Measurements from ENCODE around the gene CCNL2. TPM values are rescaled to one million over a fixed set of nuclear protein-coding genes. Genes with fewer than 3 reads are reported as not detected.

CCNL2 gene
- total RNA-seq, 1 experiment from 2014 or later, result 142 TPM

DNA sequence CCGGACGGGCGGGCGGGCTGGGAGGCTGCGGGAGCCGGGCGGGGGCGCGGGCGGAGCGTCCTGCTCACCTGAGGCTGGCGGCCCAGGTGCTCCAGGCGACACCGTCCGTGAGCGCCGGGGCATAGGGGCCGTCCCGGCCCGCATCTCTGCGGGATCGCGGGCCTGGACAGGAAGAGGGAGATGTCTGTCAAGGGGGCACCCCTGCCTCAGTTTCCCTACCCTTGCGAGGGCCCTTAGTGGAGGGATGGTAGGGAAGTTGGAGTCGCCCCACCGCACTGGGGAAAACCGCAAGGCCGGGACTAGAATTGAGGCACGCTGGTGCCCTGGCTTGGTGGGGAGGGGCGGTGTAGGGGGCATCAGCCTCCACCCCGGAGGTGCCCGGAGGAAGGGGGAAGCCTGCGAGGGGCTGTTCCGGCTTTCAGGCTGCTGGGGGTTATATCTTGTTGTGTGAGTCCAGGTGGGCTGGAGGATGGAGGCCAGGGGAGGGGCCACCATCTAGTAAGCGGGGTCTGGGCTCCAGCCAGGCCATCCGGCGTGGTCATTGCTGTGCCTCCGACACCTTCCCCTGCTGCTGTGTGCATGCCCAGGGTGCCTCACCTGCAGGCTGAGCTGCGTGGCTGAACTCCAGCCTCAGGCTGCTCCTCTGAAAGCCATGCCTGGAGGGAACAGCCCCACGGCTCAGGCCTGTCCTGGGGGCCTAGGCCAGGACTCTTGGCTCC is 36.9 kb upstream of the CCNL2 start:
- Mint-ChIP-seq H3K27me3 (ENCODE audit: low read depth) (peaks cover 6% of the 10 kb centered on the region; the same call in 1 of the 2 replicates), H3K27ac (no peak overlapping the region), H3K4me3 (peak overlapping the region; percentile 68), H3K4me1 (peaks cover 22% of the 10 kb centered on the region), H3K36me3 (no peaks in the 10 kb centered on the region), H3K9me3 (no peaks in the 10 kb centered on the region)
- ChIA-PET POLR2A (no interaction called here), CTCF (interaction anchor here (1.0 to 2.2 kb wide), 2 partner anchors 19 to 34 kb away, joined by 4 to 12 read pairs; no protein-coding TSS in a partner anchor)
- TF ChIP-seq, protein P1, sequence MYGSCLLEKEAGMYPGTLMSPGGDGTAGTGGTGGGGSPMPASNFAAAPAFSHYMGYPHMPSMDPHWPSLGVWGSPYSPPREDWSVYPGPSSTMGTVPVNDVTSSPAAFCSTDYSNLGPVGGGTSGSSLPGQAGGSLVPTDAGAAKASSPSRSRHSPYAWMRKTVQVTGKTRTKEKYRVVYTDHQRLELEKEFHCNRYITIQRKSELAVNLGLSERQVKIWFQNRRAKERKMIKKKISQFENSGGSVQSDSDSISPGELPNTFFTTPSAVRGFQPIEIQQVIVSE (CRISPR knock-in tag; IDR thresholded peaks at IDR 0.05; ENCODE audit: borderline replicate concordance), result no peak
- TF ChIP-seq ETV6 (CRISPR knock-in tag; IDR thresholded peaks at IDR 0.05), result no peak
- peak; percentile 16 for DNase-seq (ENCODE audit: low spot score)
- ATAC-seq, result no peak

DNA sequence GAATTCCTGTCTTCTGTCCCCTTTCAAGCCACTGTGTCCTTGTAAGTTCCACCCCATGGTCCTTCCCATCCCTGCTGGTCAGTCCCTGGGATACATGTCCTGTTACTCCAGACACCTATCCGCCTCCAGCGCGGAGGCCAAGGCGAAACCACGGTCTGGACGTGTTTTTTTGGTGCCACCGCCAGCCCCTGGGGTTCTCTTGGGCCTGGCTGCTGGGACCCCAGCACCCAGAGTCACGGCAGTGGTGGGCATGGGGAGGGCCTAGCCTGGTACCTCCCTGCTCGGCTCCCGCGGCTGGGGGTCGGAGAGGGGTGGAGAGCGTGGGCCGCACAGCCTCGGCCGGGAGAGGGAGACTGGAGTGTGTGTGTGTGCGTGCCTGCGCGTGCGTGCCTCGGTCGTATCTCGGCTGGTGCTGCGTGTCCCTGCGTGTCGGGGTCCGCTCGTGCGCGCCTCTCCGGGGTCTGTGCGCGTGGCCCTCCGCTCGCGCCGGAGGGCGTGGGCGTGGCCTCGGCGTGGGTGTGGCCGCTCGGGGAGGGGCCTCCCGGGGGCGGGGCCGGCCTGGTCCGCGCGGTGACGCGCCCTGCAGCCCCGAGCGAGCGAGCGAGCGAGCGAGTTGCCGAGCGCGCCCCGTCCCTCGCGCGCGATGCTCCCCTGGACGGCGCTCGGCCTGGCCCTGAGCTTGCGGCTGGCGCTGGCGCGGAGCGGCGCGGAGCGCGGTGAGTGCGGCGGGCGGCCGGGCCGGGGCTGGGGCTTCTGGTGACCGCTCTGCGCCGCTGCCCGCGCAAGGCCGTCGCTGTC is 36.2 kb upstream of the CCNL2 start, which contains the start of gene VWA1:
Gene VWA1, plus strand, starts transcription at position 585 of the 798 bp plus-strand sequence. Its CDS starts 59 bp downstream, at position 644.
- CTCF ChIA-PET, result interaction anchor here (1.0 to 2.2 kb wide), 2 partner anchors 20 to 33 kb away, joined by 4 to 12 read pairs; no protein-coding TSS in a partner anchor
- POLR2A ChIA-PET, result interaction anchor here (2.5 kb wide), 1 partner anchor 28 kb away, joined by 7 read pairs; no protein-coding TSS in a partner anchor
- no peaks in the 10 kb centered on the region for H3K36me3 Mint-ChIP-seq
- peaks cover 6% of the 10 kb centered on the region; the same call in 1 of the 2 replicates for H3K27me3 Mint-ChIP-seq (ENCODE audit: low read depth)
- peaks cover 22% of the 10 kb centered on the region for H3K4me1 Mint-ChIP-seq
- no peaks in the 10 kb centered on the region for H3K9me3 Mint-ChIP-seq
- peak; percentile 69 for DNase-seq (ENCODE audit: low spot score)
- peak; percentile 41 for ATAC-seq
- H3K4me3 Mint-ChIP-seq, result peak within 1 kb of the TSS; percentile 71
- peak within 1 kb of the TSS; percentile 84; the same call in 1 of the 2 replicates for H3K27ac Mint-ChIP-seq
- TF ChIP-seq ZNF416 (CRISPR knock-in tag; IDR thresholded peaks at IDR 0.05), result 0 out of 2 replicates have a peak, but pooled peaks have one; percentile 58
- TF ChIP-seq, protein P2, sequence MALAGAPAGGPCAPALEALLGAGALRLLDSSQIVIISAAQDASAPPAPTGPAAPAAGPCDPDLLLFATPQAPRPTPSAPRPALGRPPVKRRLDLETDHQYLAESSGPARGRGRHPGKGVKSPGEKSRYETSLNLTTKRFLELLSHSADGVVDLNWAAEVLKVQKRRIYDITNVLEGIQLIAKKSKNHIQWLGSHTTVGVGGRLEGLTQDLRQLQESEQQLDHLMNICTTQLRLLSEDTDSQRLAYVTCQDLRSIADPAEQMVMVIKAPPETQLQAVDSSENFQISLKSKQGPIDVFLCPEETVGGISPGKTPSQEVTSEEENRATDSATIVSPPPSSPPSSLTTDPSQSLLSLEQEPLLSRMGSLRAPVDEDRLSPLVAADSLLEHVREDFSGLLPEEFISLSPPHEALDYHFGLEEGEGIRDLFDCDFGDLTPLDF (CRISPR knock-in tag; IDR thresholded peaks at IDR 0.05), result no peak
- TF ChIP-seq NR2C2 (CRISPR knock-in tag; IDR thresholded peaks at IDR 0.05), result no peak
- TF ChIP-seq CREM (CRISPR knock-in tag; IDR thresholded peaks at IDR 0.05), result no peak
- TF ChIP-seq PRRX2 (CRISPR knock-in tag; IDR thresholded peaks at IDR 0.05), result no peak
- TF ChIP-seq, protein P3, sequence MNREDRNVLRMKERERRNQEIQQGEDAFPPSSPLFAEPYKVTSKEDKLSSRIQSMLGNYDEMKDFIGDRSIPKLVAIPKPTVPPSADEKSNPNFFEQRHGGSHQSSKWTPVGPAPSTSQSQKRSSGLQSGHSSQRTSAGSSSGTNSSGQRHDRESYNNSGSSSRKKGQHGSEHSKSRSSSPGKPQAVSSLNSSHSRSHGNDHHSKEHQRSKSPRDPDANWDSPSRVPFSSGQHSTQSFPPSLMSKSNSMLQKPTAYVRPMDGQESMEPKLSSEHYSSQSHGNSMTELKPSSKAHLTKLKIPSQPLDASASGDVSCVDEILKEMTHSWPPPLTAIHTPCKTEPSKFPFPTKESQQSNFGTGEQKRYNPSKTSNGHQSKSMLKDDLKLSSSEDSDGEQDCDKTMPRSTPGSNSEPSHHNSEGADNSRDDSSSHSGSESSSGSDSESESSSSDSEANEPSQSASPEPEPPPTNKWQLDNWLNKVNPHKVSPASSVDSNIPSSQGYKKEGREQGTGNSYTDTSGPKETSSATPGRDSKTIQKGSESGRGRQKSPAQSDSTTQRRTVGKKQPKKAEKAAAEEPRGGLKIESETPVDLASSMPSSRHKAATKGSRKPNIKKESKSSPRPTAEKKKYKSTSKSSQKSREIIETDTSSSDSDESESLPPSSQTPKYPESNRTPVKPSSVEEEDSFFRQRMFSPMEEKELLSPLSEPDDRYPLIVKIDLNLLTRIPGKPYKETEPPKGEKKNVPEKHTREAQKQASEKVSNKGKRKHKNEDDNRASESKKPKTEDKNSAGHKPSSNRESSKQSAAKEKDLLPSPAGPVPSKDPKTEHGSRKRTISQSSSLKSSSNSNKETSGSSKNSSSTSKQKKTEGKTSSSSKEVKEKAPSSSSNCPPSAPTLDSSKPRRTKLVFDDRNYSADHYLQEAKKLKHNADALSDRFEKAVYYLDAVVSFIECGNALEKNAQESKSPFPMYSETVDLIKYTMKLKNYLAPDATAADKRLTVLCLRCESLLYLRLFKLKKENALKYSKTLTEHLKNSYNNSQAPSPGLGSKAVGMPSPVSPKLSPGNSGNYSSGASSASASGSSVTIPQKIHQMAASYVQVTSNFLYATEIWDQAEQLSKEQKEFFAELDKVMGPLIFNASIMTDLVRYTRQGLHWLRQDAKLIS (CRISPR knock-in tag; IDR thresholded peaks at IDR 0.05; ENCODE audit: borderline replicate concordance), result no peak
- TF ChIP-seq, protein P4, sequence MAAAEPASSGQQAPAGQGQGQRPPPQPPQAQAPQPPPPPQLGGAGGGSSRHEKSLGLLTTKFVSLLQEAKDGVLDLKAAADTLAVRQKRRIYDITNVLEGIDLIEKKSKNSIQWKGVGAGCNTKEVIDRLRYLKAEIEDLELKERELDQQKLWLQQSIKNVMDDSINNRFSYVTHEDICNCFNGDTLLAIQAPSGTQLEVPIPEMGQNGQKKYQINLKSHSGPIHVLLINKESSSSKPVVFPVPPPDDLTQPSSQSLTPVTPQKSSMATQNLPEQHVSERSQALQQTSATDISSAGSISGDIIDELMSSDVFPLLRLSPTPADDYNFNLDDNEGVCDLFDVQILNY (CRISPR knock-in tag; IDR thresholded peaks at IDR 0.05), result peak; percentile 45; the same call in 1 of the 2 replicates
- peak; percentile 74; the same call in 1 of the 2 replicates for TF ChIP-seq ZNF121 (CRISPR knock-in tag; IDR thresholded peaks at IDR 0.05)
- no peak for TF ChIP-seq EMX1 (CRISPR knock-in tag; IDR thresholded peaks at IDR 0.05)
- TF ChIP-seq CBFB (CRISPR knock-in tag; IDR thresholded peaks at IDR 0.05; ENCODE audit: low read depth), result no peak
- TF ChIP-seq, protein P5, sequence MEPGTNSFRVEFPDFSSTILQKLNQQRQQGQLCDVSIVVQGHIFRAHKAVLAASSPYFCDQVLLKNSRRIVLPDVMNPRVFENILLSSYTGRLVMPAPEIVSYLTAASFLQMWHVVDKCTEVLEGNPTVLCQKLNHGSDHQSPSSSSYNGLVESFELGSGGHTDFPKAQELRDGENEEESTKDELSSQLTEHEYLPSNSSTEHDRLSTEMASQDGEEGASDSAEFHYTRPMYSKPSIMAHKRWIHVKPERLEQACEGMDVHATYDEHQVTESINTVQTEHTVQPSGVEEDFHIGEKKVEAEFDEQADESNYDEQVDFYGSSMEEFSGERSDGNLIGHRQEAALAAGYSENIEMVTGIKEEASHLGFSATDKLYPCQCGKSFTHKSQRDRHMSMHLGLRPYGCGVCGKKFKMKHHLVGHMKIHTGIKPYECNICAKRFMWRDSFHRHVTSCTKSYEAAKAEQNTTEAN (CRISPR knock-in tag; IDR thresholded peaks at IDR 0.05), result no peak
- TF ChIP-seq, protein P6, sequence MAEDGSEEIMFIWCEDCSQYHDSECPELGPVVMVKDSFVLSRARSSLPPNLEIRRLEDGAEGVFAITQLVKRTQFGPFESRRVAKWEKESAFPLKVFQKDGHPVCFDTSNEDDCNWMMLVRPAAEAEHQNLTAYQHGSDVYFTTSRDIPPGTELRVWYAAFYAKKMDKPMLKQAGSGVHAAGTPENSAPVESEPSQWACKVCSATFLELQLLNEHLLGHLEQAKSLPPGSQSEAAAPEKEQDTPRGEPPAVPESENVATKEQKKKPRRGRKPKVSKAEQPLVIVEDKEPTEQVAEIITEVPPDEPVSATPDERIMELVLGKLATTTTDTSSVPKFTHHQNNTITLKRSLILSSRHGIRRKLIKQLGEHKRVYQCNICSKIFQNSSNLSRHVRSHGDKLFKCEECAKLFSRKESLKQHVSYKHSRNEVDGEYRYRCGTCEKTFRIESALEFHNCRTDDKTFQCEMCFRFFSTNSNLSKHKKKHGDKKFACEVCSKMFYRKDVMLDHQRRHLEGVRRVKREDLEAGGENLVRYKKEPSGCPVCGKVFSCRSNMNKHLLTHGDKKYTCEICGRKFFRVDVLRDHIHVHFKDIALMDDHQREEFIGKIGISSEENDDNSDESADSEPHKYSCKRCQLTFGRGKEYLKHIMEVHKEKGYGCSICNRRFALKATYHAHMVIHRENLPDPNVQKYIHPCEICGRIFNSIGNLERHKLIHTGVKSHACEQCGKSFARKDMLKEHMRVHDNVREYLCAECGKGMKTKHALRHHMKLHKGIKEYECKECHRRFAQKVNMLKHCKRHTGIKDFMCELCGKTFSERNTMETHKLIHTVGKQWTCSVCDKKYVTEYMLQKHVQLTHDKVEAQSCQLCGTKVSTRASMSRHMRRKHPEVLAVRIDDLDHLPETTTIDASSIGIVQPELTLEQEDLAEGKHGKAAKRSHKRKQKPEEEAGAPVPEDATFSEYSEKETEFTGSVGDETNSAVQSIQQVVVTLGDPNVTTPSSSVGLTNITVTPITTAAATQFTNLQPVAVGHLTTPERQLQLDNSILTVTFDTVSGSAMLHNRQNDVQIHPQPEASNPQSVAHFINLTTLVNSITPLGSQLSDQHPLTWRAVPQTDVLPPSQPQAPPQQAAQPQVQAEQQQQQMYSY (CRISPR knock-in tag; IDR thresholded peaks at IDR 0.05), result 0 out of 2 replicates have a peak, but pooled peaks have one; percentile 14
- TF ChIP-seq, protein P7, sequence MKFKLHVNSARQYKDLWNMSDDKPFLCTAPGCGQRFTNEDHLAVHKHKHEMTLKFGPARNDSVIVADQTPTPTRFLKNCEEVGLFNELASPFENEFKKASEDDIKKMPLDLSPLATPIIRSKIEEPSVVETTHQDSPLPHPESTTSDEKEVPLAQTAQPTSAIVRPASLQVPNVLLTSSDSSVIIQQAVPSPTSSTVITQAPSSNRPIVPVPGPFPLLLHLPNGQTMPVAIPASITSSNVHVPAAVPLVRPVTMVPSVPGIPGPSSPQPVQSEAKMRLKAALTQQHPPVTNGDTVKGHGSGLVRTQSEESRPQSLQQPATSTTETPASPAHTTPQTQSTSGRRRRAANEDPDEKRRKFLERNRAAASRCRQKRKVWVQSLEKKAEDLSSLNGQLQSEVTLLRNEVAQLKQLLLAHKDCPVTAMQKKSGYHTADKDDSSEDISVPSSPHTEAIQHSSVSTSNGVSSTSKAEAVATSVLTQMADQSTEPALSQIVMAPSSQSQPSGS (CRISPR knock-in tag; IDR thresholded peaks at IDR 0.05; ENCODE audit: borderline replicate concordance, low read depth), result no peak
- TF ChIP-seq, protein P8, sequence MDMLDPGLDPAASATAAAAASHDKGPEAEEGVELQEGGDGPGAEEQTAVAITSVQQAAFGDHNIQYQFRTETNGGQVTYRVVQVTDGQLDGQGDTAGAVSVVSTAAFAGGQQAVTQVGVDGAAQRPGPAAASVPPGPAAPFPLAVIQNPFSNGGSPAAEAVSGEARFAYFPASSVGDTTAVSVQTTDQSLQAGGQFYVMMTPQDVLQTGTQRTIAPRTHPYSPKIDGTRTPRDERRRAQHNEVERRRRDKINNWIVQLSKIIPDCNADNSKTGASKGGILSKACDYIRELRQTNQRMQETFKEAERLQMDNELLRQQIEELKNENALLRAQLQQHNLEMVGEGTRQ (CRISPR knock-in tag; IDR thresholded peaks at IDR 0.05), result 0 out of 2 replicates have a peak, but pooled peaks have one; percentile 24
- TF ChIP-seq FOXK1 (CRISPR knock-in tag; IDR thresholded peaks at IDR 0.05), result peak; percentile 62; the same call in 1 of the 2 replicates

All from WTC11 (cell line).